Measurements from ENCODE around the gene GTF2I. TPM values are rescaled to one million over a fixed set of nuclear protein-coding genes. Genes with fewer than 3 reads are reported as not detected.
A peak's percentile ranks its signal among the peaks of the same experiment; 100 is the strongest.
"Not testable (repeated sequence)": the region's sequence is repeated elsewhere in the genome, so short reads cannot be mapped to it uniquely, and the experiment has no call there.

Gene GTF2I
- total RNA-seq, 1 experiment from 2014 or later: 357 TPM

DNA sequence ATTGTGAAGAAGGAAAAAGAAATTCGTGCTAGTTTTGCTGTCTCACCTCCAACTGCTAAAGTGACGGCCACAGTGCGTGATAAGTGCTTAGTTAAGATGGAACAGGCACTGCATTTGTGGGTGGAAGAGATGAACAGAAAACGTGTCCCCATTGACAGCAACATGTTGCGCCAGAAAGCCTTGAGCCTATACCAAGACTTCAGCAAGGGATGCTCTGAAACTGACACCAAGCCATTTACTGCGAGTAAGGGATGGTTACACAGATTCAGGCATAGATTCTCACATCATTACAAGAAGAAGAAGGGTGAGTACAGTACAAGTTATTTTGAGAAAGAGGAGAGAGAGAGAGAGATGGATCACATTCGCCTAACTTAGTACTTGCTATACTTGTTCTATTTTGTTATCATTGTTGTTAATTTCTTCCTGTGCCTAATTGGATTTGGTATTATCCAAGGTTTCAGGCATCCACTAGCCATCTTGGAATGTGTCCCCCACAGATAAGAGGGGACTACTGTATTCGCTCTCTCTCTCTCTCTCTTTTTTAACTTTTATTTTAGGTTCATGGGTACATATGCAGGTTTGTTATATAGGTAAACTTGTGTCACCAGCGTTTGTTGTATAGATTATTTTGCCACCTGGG, 6.9 kb upstream of the GTF2I start:
- not testable (repeated sequence) for H3K9me3 ChIP-seq (ENCODE audit: control insufficient read depth, low read depth, low read length); H3K4ac ChIP-seq (ENCODE audit: low read depth, low read length); H3K23ac ChIP-seq (ENCODE audit: insufficient read length, low read depth, low read length); H4K8ac ChIP-seq (replicated peaks; ENCODE audit: insufficient read length, low read depth, low read length); H3K23me2 ChIP-seq (ENCODE audit: insufficient read length, low read depth, low read length, poor library complexity, severe bottlenecking); H2BK12ac ChIP-seq (ENCODE audit: insufficient read length, low read depth, low read length); H3K14ac ChIP-seq (ENCODE audit: insufficient read depth, low read length); H3K36me3 Mint-ChIP-seq (ENCODE audit: insufficient read depth in 1 of 3, low read depth in 3 of 3); H3K4me1 ChIP-seq (ENCODE audit: insufficient read depth, low read length); H2AFZ ChIP-seq (ENCODE audit: low read length); H4K91ac ChIP-seq (ENCODE audit: insufficient read length, low read depth, low read length); H2AK5ac ChIP-seq (ENCODE audit: insufficient read length, low read length); H3K79me2 ChIP-seq (ENCODE audit: insufficient read depth, low read length); H4K20me1 ChIP-seq (ENCODE audit: control insufficient read depth, insufficient read depth, insufficient read length); H3K27me3 ChIP-seq (ENCODE audit: insufficient read depth, low read length); H2BK5ac ChIP-seq (ENCODE audit: insufficient read length, low read length); H3T11ph ChIP-seq (ENCODE audit: low read length); H3K9ac ChIP-seq (ENCODE audit: extremely low read depth, insufficient read length, low read length); H3K18ac ChIP-seq (ENCODE audit: insufficient read length, low read depth, low read length); H2BK20ac ChIP-seq (ENCODE audit: low read depth, low read length, poor library complexity, severe bottlenecking); H4K5ac ChIP-seq (ENCODE audit: insufficient read length, low read depth, low read length); H3K56ac ChIP-seq (ENCODE audit: insufficient read length, low read depth, low read length); H2BK120ac ChIP-seq (ENCODE audit: low read depth, low read length, poor library complexity, severe bottlenecking); H2BK15ac ChIP-seq (ENCODE audit: low read depth, low read length); H3K9me3 Mint-ChIP-seq; H3K27me3 Mint-ChIP-seq (ENCODE audit: low read depth); H3K79me1 ChIP-seq (ENCODE audit: insufficient read depth, low read depth, low read length, poor library complexity, severe bottlenecking); DNase-seq
- WGBS (ENCODE audit: extremely low coverage, insufficient read length, low lambda C conversion rate): no CpG with 5 or more reads among the region's 9 CpGs
- Mint-ChIP-seq H3K4me1 (peaks cover 35 to 41% of the 10 kb centered on the region in 2 experiments), H3K4me3 (peak overlapping the region; percentile 51 to 64; a peak in 4 of 5 replicates), H3K27ac (peak overlapping the region; percentile 14 to 95 (median 70); a peak in 5 of 7 replicates)
- Histone ChIP-seq H3K27ac (ENCODE audit: insufficient read length, low read depth, low read length) (peak overlapping the region; percentile 43), H3K4me2 (ENCODE audit: insufficient read depth, insufficient read length, low read length) (peak overlapping the region; percentile 22)

DNA sequence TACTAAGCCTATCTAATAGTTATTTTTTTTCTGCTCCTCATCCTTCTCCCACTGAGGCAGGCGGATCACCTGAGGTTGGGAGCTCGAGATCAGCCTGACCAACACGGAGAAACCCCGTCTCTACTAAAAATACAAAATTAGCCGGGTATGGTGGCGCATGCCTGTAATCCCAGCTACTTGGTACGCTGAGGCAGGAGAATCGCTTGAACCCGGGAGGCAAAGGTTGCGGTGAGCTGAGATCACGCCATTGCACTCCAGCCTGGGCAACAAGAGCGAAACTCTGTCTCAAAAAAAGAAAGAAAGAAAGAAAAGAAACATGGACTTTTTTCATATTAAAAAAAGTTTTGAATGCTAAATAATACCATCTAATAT, 6.4 kb upstream of the GTF2I start:
- not testable (repeated sequence) for H3K27me3 ChIP-seq (ENCODE audit: insufficient read depth, low read length); H3T11ph ChIP-seq (ENCODE audit: low read length); H4K91ac ChIP-seq (ENCODE audit: insufficient read length, low read depth, low read length); H2AFZ ChIP-seq (ENCODE audit: low read length); H4K8ac ChIP-seq (replicated peaks; ENCODE audit: insufficient read length, low read depth, low read length); H2BK120ac ChIP-seq (ENCODE audit: low read depth, low read length, poor library complexity, severe bottlenecking); H2BK20ac ChIP-seq (ENCODE audit: low read depth, low read length, poor library complexity, severe bottlenecking); H2BK5ac ChIP-seq (ENCODE audit: insufficient read length, low read length); H3K4me2 ChIP-seq (ENCODE audit: insufficient read depth, insufficient read length, low read length); H3K27ac ChIP-seq (ENCODE audit: insufficient read length, low read depth, low read length); H3K23ac ChIP-seq (ENCODE audit: insufficient read length, low read depth, low read length); H3K9me3 Mint-ChIP-seq; H4K5ac ChIP-seq (ENCODE audit: insufficient read length, low read depth, low read length); H3K9ac ChIP-seq (ENCODE audit: extremely low read depth, insufficient read length, low read length); H3K36me3 Mint-ChIP-seq (ENCODE audit: insufficient read depth in 1 of 3, low read depth in 3 of 3); H4K20me1 ChIP-seq (ENCODE audit: control insufficient read depth, insufficient read depth, insufficient read length); H3K18ac ChIP-seq (ENCODE audit: insufficient read length, low read depth, low read length); H3K4ac ChIP-seq (ENCODE audit: low read depth, low read length); H3K9me3 ChIP-seq (ENCODE audit: control insufficient read depth, low read depth, low read length); H2BK15ac ChIP-seq (ENCODE audit: low read depth, low read length); DNase-seq; H2BK12ac ChIP-seq (ENCODE audit: insufficient read length, low read depth, low read length); H3K79me1 ChIP-seq (ENCODE audit: insufficient read depth, low read depth, low read length, poor library complexity, severe bottlenecking); H2AK5ac ChIP-seq (ENCODE audit: insufficient read length, low read length); H3K27me3 Mint-ChIP-seq (ENCODE audit: low read depth); H3K79me2 ChIP-seq (ENCODE audit: insufficient read depth, low read length); H3K4me1 ChIP-seq (ENCODE audit: insufficient read depth, low read length); H3K14ac ChIP-seq (ENCODE audit: insufficient read depth, low read length); H3K23me2 ChIP-seq (ENCODE audit: insufficient read length, low read depth, low read length, poor library complexity, severe bottlenecking); H3K56ac ChIP-seq (ENCODE audit: insufficient read length, low read depth, low read length)
- peaks cover 39 to 46% of the 10 kb centered on the region in 2 experiments for H3K4me1 Mint-ChIP-seq
- WGBS (ENCODE audit: extremely low coverage, insufficient read length, low lambda C conversion rate): no CpG with 5 or more reads among the region's 12 CpGs
- peak overlapping the region in 1 of 2 experiments; percentile 64; a peak in 2 of 5 replicates for H3K4me3 Mint-ChIP-seq
- peak overlapping the region; percentile 9 to 95 (median 14); a peak in 3 of 7 replicates for H3K27ac Mint-ChIP-seq

All from H9 (cell line).